GM12875 (cell line): ENCODE measurements around the gene MBD3.

Source experiments
- H3K4me3 ChIP-seq: one replicate; pipeline ENCODE4 v1.5.1; 2011; ENCODE audit warnings: low read depth, low read length, control low read depth
- TF ChIP-seq, protein P1 (sequence below): IDR thresholded peaks from 2 replicates; pipeline ENCODE4 v1.5.1; 2011; ENCODE audit warnings: low read depth, mild to moderate bottlenecking, control low read depth, inconsistent platforms, low read length, moderate library complexity, borderline replicate concordance; ENCODE audit not compliant: insufficient read depth

The MBD3 gene

DNA sequence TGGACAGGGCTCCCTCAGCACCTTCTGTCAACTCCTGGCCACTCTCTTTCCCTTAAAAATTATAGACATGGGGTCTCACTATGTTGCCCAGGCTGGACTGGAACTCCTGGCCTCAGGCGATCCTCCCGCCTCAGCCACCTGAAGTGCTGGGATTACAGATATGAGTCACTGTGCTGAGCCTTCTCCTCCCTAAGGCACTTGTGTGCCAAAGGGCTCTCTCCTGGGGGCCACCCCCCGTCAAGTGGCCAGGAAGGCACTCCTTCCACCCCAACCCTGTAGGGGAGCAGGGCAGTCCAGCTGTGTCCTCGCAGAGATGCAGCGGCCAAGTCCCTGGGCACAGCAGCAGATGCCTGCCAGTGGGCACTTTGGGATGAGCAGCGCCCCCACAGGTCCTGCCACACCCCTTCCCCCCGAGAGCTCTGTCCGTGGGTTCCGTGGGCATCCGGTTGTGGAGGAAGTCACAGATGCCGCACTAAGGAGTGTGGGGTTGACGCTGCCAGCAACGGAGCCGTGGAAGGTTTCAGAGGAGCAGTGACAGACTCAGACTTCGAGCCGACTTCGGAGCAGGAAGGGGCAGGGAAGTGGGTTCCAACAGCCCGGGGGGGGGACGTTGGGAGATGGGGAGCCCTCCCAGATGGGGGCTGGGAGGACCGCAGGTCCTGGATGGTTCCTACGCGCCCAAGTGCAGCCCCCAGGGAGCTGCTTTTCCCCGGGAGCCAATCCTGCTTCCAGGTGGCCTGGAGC lies 15.9 kb upstream of the MBD3 start:
- H3K4me3 ChIP-seq = no peak overlapping the region

DNA sequence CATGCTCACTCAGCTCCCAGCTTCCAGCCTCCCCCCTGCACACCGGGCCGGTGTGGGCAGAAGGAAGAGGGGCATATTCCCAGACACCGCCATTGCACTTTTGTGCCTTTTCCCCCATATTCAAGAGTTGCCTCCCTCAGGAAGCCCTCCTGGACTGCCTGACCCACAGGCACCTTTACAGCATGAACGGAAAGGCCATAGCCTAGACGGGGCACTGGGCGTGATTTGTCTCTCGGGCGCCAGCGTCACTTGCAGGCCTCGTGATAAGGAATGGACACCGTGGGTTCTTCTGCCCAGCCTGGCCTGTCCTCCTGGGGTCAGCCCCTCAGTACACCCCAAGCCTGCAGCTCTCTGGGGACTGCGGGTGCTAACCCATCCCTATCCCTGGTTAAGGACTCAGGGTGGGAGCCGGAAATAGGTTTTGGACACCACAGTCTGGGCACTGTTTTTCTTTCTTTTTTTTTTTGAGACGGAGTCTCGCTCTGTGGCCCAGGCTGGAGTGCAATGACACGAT lies 13.5 kb upstream of the MBD3 start:
- TF ChIP-seq, protein P1, sequence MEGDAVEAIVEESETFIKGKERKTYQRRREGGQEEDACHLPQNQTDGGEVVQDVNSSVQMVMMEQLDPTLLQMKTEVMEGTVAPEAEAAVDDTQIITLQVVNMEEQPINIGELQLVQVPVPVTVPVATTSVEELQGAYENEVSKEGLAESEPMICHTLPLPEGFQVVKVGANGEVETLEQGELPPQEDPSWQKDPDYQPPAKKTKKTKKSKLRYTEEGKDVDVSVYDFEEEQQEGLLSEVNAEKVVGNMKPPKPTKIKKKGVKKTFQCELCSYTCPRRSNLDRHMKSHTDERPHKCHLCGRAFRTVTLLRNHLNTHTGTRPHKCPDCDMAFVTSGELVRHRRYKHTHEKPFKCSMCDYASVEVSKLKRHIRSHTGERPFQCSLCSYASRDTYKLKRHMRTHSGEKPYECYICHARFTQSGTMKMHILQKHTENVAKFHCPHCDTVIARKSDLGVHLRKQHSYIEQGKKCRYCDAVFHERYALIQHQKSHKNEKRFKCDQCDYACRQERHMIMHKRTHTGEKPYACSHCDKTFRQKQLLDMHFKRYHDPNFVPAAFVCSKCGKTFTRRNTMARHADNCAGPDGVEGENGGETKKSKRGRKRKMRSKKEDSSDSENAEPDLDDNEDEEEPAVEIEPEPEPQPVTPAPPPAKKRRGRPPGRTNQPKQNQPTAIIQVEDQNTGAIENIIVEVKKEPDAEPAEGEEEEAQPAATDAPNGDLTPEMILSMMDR = no peak
- peak overlapping the region; percentile 38 for H3K4me3 ChIP-seq

More for the DNA sequence above, 15.9 kb upstream of the MBD3 start:
- TF ChIP-seq, protein P1 = no peak

DNA sequence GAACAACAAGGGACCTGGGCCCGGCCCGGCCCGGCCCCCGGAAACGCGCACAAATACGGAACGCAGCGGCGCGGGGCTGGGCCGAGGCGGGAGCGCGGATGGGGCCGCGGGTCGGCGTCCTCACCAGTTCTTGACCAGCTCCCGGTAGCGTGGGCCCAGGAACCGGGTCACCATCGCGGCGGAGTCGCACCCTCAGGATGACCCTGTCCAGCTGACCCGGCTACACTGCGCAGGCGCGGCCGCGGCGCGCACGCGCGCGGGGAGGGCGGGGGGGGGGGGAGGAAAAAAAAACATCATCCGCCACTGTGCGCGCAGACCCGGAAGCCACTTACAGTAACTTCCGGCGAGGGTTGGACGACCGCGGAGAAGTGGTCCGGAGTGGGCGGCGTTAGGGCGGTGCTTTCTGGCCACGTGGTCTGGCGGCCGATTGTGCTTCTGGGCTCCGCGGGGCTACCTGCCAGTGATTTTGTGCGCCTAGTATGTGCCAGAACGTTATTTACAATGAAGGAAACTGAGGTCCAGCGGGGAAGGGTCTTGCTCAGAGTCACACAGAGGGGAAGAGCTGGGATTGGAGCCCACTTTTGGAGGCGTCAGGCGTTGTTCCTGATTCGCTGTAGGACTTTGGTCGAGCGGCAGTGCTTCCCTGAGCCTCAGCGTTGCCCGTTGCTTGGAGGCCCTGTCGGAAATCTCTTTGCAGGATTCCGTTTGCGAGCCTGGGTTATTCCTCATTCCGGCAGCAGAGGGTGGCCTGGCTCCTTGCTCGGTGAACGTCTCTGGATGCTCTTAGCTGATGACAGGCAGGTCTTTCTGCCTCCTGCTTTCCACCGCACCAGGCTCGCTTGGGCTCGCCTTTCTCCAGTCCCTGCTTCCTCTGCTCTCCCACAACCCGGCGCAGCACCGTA lies 12.8 kb upstream of the MBD3 start, which contains the start of gene UQCR11:
Gene UQCR11, minus strand, starts transcription at position 227 of the 902 bp plus-strand sequence. Its CDS starts 53 bp downstream, at position 174.
- H3K4me3 ChIP-seq = peak within 1 kb of the TSS; percentile 98
- TF ChIP-seq, protein P1 = peak; percentile 64

DNA sequence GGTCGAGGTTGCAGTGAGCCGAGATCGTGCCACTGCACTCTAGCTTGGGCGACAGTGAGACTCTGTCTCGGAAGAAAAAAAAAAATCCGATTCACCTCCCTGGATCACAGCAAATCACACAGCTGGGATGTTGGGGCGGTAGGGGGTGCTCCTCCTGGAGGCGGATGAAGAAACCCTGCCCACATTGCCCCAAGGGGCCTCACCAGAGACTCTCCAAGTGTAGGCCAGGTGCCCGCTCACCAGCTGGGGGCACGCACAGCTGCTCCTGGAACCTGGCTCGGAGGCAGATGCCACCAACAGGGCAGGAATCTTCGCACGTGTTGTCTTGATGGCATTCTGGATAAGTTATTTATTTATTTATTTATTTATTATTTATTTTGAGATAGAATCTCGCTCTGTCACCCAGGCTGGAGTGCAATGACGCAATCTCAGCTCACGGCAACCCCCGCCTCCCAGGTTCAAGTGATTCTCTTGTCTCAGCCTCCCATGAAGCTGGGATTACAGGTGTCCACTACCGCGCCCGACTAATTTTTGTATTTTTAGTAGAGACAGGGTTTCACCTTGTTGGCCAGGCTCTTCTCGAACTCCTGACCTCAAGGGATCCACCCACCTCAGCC lies 9.5 kb upstream of the MBD3 start:
- TF ChIP-seq, protein P1 = no peak
- H3K4me3 ChIP-seq = no peak overlapping the region

DNA sequence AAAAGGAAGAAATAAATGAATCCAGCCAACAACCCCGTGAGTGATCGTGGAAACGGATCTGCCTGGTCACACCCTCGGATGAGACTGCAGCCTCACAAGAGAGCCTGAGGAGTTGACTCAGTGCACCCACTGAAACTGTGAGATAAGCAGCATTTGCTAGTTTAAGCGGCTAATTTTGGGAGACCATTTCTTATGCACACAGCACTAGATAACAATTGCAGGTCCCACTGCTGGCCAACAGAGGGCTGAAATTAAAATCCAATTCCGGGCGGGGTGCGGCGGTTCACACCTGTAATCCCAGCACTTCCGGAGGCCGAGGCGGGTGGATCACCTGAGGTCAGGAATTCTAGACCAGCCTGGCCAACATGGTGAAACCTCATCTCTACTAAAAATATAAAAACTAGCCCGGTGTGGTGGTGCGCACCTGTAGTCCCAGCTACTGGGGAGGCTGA lies 9.0 kb upstream of the MBD3 start:
- H3K4me3 ChIP-seq = no peak overlapping the region
- TF ChIP-seq, protein P1 = peak; percentile 21; the same call in 1 of the 2 replicates

DNA sequence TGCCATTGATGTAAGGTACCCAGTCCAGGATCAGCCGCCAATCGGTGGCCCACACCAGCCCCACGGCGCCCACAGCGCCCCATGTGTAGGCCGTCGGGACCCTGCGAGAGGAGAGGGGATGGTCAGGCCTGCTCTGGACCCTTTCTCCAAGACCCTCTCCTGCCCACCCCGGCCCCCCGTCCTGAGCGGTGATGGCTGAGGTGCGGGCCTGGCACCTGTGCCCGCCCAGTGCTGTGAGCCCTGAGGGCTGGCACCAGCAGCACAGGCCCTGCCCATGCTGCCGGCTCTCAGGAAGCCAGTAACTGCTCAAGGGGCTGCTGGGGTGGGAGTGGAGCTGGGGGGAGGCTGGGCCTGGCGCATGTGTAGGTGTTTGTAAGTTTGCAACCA lies 6.8 kb upstream of the MBD3 start:
- H3K4me3 ChIP-seq = no peak overlapping the region
- TF ChIP-seq, protein P1 = no peak
